NCI-H1417 (cell line): ENCODE measurements around the gene MEF2D.

ENCODE experiments used
- DNase-seq, 3 experiments: peaks; one replicate each; lab custom pipeline; 2025; lab: John Stamatoyannopoulos, UW

The MEF2D gene

GRCh38 chr1:156468693-156469345 lies 31.8 kb downstream of the MEF2D start:
- no peak for DNase-seq

GRCh38 chr1:156467906-156468305 lies 32.7 kb downstream of the MEF2D start:
- DNase-seq: no peak

GRCh38 chr1:156467385-156467784 lies 33.2 kb downstream of the MEF2D start:
- no peak for DNase-seq

GRCh38 chr1:156465747-156466365 lies 34.7 kb downstream of the MEF2D start:
- peak in 1 of 3 experiments; percentile 7 for DNase-seq

GRCh38 chr1:156464825-156465452 lies 35.6 kb downstream of the MEF2D start:
- DNase-seq: no peak

GRCh38 chr1:156464335-156464734 lies 36.2 kb downstream of the MEF2D start:
- no peak for DNase-seq

GRCh38 chr1:156463874-156464273 lies 36.7 kb downstream of the MEF2D start:
- DNase-seq: no peak

- no peak for DNase-seq
These were observed 37.4 kb downstream of the MEF2D start for GRCh38 chr1:156462954-156463795.

- no peak for DNase-seq
These were observed 38.6 kb downstream of the MEF2D start for GRCh38 chr1:156461781-156462647.

GRCh38 chr1:156461109-156461508 lies 39.5 kb downstream of the MEF2D start:
- DNase-seq: no peak

- no peak for DNase-seq
These were observed 40.0 kb downstream of the MEF2D start for GRCh38 chr1:156460525-156460924.

GRCh38 chr1:156458181-156458503 lies 42.4 kb downstream of the MEF2D start:
- DNase-seq: no peak

GRCh38 chr1:156456625-156457465 lies 43.7 kb downstream of the MEF2D start:
- peak; percentile 98 to 100 (median 100) for DNase-seq

- no peak for DNase-seq
These were observed 45.2 kb downstream of the MEF2D start for GRCh38 chr1:156455362-156455761.

- no peak for DNase-seq
These were observed 47.7 kb downstream of the MEF2D start for GRCh38 chr1:156452907-156453306.

- DNase-seq: no peak
These were observed 48.9 kb downstream of the MEF2D start for GRCh38 chr1:156451505-156452160.

GRCh38 chr1:156448134-156448967 lies 52.2 kb downstream of the MEF2D start:
- DNase-seq: no peak

- DNase-seq: peak; percentile 71 to 95 (median 89)
These were observed 54.7 kb downstream of the MEF2D start for GRCh38 chr1:156445789-156446263.

- DNase-seq: peak in 2 of 3 experiments; percentile 25 to 45
These were observed 56.1 kb downstream of the MEF2D start for GRCh38 chr1:156444407-156445001.
